Left colon (tissue), 2 donors: ENCODE results near the gene GCNT4. TPM values are rescaled to one million over a fixed set of nuclear protein-coding genes. Genes with fewer than 3 reads are reported as not detected.

Source experiments
- ATAC-seq: fragments of 200-7000 bp; cut with Tn5 transposase; one replicate; pipeline ENCODE4 v1.9.1; 2020; ENCODE audit warnings: mild to moderate bottlenecking, moderate library complexity
- DNase-seq, 2 donors: peaks; one replicate each; pipeline ENCODE4 v3.0.0-alpha.2; 2020
- intact Hi-C, 2 donors: fragments of 100-400 bp; cut with DNase I in 1 of 2; cut with micrococcal nuclease in 1 of 2; formaldehyde crosslinking; loops; one replicate each; pipeline versions ENCODE4 v1.11.2 to v1.14.0; 2022; cut with DNase I, micrococcal nuclease
- total RNA-seq, 2 donors: library from RNA; stranded (reverse); fragmentation: NEBNext Ultra II Directional; extraction: Animal tissue kit (Norgen Biotek cat#: 25700); gene quantifications; one replicate each; pipeline ENCODE4 v1.2.1, GENCODE V29; 2021
- donor health status: DM: no; HTN: no; CAD: no.
- donor health status: DM: yes; HTN: yes; CAD: no.

The GCNT4 gene
- total RNA-seq, 2 donors from 2014 or later, result 0.79 to 3.1 TPM

DNA sequence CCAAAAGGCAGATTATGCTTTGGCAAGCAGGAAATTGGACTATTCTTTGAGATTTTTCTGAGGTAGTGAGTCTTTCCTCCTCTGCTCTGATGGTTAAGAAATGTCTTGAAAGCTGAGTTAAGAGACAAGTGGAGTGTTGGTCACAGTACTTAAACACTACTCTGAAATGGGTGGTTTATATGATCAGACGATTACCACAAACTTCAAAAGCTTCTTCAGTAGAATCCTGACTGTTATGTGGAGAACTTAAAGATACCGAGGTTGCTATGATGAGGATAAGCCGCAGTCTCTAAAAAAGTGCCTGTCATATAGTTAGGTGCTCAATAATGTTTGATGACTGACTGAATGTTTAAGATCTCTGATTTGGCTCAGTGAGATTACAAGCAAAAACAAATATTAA, 24.3 kb downstream of the GCNT4 start:
- no peak for ATAC-seq
- intact Hi-C loops, result no loop called here
- no peak for DNase-seq

DNA sequence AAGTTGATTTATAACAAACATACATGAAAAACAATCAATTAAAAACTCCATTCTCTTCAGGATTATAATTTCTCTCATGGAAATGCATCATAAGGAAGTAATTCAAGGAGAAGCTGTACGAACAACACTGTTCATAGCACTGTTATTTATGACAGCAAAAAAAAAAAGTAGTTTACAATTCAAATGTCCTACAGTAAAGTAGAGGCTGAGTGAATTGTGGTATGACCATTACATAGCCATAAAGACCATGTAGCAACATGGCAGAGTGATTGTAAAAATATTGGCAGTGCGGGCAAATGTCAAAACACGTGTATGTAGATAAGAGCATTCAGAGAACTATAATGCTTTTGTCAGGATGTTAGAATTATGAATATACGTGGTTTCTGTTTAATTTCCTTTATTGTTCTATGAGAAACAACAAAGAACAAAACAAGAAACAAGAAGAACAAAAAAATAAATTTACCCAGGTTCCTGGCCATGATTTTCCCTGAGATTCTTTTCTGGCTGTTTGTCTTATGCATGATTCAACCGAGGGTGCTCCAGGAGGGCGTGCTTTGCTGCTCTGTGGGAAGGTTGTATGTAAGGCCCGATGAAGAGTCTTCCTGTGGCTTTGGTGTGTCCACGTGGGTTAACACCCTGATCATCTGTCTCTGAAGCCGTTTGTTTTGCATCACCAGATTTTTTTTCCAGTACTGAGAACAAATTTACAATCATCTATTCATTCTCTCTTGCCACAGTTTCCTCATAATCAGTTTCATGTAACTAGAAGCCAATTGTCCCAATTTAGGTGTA, 28.8 kb downstream of the GCNT4 start:
- DNase-seq (no peak), ATAC-seq (peak; percentile 95)
- intact Hi-C loops, result no loop called here

DNA sequence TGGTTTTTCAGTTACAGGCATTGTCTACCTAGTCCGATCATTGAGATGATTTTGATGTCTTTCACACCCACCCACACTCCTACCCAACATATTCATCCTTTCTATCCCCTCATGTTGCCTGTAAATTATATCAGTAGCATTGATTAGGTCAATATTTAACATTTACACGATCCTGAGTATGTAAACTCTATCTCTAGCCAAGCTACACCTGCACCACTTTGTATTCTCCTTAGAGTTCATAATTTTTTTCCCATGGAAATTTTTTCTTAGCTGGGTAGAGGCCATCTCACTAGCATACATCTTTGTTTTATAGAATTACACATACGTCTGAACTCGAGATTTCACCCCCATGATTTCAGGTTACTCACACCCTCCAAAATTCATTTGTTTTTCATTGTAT, 30.6 kb downstream of the GCNT4 start:
- no peak for DNase-seq
- intact Hi-C loops, result no loop called here
- ATAC-seq, result no peak

DNA sequence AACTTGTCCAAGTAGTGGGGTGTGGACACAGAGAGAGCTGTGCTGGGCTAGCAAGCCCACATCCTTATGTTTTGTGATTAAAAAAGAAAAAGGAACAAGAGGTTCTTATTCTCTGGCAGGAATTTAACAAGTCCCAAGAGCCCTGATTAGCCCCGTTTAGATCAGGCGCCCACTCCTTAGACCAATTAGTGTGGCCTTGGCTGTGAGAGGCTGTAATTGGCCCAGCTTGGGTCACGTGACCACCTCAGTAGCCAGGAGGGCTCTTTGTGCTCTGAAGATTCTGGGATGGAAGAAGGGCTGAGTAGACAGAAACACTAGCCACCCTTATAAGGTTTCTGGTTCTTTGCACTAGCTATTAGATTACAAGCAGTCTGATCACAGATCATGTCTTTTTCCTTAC, 31.1 kb downstream of the GCNT4 start:
- DNase-seq (no peak), ATAC-seq (no peak)
- intact Hi-C loops, result no loop called here

DNA sequence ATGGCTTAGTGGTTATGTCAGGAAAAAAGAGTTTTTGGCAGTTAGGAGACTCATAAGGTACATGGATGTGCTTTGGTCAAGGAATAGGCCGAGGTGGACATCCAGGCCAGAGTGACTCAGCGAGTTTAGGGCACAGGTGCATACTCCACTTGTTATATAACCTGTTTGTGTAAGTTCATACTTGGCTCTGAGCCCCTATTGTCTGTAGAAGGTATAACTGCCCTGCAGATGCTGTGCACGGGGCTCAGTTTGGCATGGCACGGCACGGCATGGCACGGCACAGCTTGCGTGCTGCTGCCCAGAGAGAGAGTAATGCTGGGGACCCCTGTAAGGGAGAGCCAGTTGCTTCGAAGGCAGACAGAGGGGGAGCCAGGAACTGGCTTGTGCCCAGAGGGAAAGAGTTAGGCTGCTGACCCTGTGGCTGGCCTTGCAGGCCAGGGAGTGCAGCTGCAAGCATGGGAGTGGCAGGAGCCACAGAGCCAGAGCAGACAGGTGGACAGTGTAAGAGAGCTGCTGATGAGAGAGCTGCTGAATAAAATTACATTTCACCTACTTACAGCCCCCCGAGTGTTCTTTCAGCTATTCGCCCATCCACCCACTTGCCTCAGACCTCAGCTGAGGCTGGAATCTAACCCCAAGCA, 32.2 kb downstream of the GCNT4 start:
- DNase-seq, result no peak
- intact Hi-C loops, result no loop called here
- no peak for ATAC-seq

DNA sequence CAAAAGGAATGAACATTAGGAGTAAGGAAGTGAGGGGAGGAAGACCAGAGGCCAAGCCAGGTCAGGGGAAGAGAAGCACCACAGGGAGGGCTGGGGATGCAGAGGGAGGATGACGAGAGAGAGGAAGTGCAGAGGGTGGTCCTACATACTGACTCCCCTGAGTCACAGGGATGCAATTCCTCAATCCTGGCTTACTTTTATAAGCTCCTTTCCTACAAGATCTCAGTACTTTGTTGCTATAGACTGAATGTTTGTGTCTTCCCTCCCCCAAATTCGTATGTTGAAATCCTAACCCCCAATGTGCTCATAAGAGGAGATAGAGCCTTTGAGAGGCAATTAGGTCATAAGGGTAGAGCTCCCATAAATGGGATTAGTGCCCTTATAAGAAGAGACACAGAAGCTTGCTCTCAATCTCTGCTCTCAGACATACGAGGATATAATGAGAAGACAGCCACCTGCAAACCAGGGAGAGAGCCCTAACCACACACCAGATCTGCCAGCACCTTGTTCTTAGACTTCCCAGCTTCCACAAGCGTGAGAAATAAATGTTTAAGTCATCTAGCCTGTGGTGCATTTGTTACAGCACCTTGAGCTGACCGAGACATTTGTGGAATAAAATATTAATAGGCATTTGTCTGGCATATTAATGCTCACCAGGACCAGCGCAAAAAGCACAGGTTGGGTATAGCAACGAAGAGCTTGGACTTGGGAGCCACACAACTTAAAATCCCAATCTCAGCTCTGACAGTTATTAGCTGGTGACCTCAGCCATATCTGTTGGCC, 33.4 kb downstream of the GCNT4 start:
- intact Hi-C loops, result no loop called here
- ATAC-seq, result no peak
- DNase-seq, result no peak

DNA sequence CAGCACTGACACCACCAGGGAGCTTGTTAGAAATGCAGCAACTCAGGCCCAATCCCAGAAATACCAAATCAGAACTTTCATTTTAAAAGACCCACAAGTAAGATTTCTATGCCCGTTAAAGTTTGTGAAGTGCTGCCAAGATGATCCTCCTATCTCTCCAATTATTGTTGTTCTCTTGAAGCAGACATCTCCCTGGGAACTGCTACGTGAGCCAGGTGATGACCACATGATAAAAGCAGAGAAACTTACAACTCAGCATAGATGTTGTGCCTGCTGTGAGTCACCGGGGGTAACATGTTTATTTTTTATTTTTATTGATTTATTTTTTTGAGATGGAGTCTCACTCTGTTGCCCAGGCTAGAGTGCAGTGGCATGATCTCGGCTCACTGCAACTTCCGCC, 34.4 kb downstream of the GCNT4 start:
- intact Hi-C loops, result no loop called here
- ATAC-seq (no peak), DNase-seq (no peak)

DNA sequence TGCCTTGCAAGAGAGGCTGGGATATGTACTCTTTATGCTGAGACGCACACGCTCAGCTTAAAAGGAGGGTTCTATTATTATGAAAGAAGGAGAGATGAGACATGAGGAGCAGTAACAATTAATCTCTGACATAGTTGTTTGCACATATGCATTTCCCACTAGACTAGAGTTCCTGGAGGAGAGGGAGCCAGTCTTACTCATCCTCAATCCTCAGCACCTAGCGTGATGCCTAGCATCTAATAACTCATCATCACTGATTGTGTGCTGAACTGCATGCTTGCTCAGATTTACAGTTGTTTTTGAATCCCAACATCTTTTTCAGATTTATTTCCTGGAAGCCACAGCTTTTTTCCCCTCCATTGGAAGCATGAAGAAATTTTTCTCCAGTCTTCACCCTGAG, 35.5 kb downstream of the GCNT4 start:
- ATAC-seq (no peak), DNase-seq (no peak)
- intact Hi-C loops, result no loop called here

DNA sequence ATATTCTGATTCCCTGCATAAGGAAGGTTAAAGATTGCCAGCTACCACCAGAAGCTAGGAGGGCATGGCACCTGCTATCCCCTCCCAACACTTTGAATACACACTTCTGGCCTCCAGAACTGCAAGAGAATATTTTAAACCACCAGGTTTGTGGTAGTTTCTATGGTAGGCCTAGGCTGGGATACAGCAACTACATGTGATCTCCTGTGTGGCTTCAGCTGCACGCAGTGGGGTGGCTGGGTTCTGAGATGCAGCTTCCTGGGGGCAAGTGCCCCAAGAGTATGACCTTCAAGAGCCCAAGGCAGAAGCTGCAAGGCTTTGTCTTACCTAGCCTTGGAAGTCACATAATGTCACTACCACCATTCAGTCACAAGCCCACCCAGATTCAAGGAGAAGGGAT, 39.6 kb downstream of the GCNT4 start:
- ATAC-seq (no peak), DNase-seq (no peak)
- intact Hi-C loops, result no loop called here

DNA sequence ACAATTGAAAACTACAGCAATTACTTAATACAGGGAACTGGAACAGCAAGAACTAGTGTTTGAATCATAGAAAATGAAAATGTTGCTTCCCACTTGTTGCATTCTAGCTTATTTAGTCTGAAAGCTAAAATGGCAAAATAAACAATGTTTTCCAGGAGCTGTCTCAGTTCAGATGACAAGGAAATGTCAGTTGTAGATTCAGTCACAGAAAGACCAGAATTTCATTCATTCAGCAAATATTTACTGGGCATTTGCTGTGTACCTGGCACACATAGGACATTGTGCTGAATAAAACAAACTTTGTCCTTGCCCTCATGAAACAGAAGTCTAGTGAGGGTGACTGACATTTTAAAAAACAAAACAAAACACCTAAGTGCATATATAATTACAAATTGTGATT, 41.5 kb downstream of the GCNT4 start:
- intact Hi-C loops, result no loop called here
- ATAC-seq, result peak; percentile 21
- no peak for DNase-seq

DNA sequence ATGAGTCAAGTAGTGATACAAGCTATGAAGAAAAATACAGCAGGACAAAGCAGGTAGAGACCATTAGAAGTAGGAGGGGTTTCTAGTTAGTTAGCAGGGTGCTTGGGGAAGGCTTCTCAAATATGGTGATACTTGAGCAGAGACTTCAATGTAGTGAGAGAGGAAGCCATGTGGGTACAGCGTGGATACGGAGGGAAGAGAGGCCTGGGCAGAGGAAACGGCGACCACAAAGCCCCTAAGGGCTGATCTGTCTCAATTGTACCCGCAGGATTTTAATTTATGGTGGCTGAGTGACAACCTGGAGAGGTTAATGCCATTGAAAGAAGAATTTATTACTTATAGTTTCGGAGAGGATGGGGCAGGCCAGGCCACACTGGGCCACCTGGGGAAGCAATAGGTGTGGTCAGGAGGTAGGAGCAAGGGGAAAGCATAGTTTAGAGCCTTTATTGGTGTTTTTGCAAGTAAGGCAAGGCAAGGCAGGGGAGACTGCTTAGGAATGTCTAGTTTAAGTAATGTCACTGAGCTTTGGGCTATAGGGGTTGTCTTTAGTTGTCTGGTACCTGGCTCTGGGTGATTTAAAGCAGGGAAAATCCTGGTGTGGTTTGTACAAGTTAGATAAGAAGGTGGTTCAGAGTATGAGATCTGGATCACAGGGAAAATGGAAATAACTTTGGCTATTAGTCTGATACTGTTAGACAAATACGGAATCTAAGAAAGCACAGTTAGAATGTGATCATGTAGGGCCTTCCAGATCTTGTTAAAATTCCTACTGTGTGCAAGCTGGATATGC, 42.6 kb downstream of the GCNT4 start:
- intact Hi-C loops, result no loop called here
- DNase-seq (no peak), ATAC-seq (no peak)

DNA sequence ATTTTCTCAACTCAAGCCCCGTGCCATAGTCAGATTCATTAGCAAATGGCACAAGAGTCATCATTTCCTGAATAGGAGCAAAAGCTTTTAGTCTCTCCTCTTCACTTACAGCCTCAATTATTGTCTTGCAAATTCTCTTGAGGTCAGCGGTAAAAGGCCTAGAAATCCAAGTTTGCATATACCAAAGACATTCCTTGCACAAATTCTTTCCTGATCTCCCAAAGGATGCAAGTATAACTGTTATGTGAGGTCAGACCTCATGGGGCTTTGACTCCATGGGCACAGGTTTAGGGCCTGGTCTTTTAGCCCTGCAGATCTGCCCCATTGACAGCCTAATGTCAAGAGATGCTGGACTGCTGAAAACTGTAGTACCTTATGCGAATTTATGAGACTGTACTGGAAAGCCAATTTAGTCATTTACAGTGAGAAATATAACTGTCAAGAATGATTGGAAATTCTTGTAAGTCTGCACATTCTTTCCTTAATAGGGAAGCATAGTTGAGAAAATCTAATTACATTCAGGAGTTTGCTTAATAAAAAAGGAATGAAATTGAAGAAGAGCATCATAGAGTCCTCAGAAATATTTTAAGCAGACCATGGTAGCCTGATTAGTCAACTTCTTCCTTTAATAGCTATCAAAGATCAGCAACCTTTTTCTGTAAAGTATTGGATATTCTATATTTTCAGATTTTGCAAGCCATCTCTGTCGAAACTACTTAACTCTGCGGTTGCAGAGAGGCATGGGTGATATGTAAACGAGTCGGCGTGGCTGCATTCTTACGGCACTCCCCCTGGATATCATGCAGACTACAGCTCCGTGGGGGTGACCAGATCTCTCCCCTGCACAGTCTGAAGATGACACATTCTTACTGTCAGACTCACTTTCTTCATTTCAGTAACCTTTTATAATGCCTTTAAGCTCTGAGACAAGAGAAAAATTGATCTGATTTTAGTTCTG, 45.2 kb downstream of the GCNT4 start:
- intact Hi-C loops, result no loop called here
- DNase-seq (no peak), ATAC-seq (no peak)

DNA sequence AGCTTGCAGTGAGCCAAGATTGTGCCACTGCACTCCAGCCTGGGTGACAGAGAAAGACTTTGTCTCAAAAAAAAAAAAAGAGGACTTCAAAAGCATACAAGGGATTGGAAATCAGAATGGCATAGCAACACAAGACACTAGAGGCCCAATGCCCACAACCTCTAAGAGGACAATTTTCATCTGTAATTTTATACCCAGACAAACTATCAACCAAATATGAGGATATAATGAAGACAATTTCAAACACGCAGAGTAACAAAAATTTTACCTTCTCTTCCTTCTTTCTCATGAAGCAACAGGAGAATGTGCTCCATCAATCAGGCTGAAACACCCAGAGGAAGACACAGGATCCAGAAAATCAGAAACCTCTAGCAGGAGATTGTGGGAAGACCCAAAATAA, 46.8 kb downstream of the GCNT4 start:
- DNase-seq (no peak), ATAC-seq (no peak)
- intact Hi-C loops, result no loop called here

Other genes starting within 250 kb of the GCNT4 start
- 1 to 10 TPM; 3.9 to 5.9 TPM for gene FAM169A, start 186.2 kb downstream of the GCNT4 start, total RNA-seq
- gene ANKRD31, start 184.3 kb upstream of the GCNT4 start, total RNA-seq, result under 1 TPM in 1 of 2 donors, not detected in 1; 0.11 TPM